ENCODE measurements around the gene MYOZ3. TPM values are rescaled to one million over a fixed set of nuclear protein-coding genes. Genes with fewer than 3 reads are reported as not detected.

Gene MYOZ3
- total and polyA plus RNA-seq, 12 donors: 0.12 to 1.9 (median 0.45) TPM; not detected in 1

DNA sequence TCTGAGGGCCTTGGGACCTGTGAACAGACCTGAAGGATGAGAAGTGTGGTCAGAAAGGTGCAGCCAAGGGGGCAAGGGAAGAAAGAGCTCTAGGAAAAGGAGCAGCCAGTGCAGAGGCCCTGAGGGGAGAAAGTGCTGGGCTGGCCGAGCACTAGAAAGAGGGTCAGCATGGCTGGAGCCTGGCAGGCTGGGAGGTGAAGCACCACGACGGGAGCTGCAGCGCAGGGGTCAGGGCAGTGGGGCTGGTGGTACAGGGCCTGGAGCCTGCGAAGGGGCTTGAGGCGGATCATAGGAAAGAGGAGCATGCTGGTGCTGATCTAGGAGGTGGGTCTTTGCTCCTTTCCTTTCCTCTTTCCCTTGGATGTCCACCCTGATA, 29.7 kb upstream of the MYOZ3 start:
- H3K4me1 ChIP-seq (replicated peaks in 1 of 2): peaks cover 59 to 82% of the 10 kb centered on the region in 2 donors
- no peaks in the 10 kb centered on the region for H3K36me3 ChIP-seq (replicated peaks in 1 of 2)
- H3K27me3 ChIP-seq: no peaks in the 10 kb centered on the region
- peak overlapping the region in 3 of 5 donors; percentile 65 to 97 (median 75) for H3K27ac ChIP-seq
- 81 to 95% (median 86%) methylated on average over 6 of the region's 6 CpGs for WGBS, 4 donors
- no peak for TF ChIP-seq POLR2A (IDR thresholded peaks at IDR 0.05)
- TF ChIP-seq, protein P1, sequence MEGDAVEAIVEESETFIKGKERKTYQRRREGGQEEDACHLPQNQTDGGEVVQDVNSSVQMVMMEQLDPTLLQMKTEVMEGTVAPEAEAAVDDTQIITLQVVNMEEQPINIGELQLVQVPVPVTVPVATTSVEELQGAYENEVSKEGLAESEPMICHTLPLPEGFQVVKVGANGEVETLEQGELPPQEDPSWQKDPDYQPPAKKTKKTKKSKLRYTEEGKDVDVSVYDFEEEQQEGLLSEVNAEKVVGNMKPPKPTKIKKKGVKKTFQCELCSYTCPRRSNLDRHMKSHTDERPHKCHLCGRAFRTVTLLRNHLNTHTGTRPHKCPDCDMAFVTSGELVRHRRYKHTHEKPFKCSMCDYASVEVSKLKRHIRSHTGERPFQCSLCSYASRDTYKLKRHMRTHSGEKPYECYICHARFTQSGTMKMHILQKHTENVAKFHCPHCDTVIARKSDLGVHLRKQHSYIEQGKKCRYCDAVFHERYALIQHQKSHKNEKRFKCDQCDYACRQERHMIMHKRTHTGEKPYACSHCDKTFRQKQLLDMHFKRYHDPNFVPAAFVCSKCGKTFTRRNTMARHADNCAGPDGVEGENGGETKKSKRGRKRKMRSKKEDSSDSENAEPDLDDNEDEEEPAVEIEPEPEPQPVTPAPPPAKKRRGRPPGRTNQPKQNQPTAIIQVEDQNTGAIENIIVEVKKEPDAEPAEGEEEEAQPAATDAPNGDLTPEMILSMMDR (IDR thresholded peaks at IDR 0.05): no peak
- no peak for DNase-seq
- H3K9me3 ChIP-seq (replicated peaks in 1 of 3): no peaks in the 10 kb centered on the region
- intact Hi-C loops (cut with DNase I): no loop called here
- H3K4me3 ChIP-seq: no peak overlapping the region

DNA sequence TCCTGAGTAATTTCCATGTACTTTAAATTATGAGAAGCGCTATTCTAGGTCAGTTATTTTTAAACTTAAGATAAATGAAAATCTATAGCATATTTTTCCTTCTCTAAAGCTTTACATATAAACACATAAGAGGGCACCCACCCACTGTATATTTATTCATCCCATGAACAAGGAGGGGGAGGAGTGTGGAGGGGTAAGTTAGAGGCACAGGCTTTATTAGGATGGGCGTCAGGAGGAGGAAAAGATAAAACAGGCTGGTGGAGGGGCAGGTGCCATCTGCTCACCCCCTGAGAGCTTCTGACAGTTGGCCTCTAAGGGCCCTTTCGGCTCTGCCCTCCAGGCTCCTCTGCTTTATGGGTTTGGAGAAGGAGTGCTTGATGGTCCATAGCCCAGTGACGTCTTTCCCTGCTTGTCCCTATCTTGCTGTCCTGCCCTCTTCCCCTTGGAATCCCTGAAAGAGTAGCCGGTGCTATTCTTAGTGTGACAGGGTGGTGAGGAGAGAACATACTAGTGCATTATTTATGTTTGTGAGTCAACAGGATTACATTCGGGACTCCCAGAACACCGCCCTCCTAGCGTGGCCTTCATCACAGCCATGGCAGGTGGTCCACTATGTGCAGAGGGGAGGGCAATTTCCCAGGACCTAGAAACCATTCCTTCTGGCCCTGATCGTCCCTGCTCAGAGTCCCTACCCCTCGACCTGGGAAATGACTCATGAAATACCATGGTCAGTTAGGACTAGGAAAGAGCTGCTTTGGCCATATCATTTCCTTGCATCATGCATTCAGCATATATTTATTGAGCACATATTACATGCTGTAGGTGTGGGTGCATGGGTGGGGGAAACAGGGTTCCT, 28.5 kb upstream of the MYOZ3 start:
- Histone ChIP-seq H3K9me3 (replicated peaks in 1 of 3) (no peaks in the 10 kb centered on the region), H3K36me3 (replicated peaks in 1 of 2) (no peaks in the 10 kb centered on the region), H3K4me1 (replicated peaks in 1 of 2) (peaks cover 54 to 82% of the 10 kb centered on the region in 2 donors), H3K27ac (peak overlapping the region; percentile 36 to 97 (median 65)), H3K4me3 (no peak overlapping the region), H3K27me3 (no peaks in the 10 kb centered on the region)
- intact Hi-C loops (cut with DNase I): no loop called here
- peak in 5 of 7 donors; percentile 23 to 68 (median 60) for DNase-seq
- TF ChIP-seq, protein P1 (IDR thresholded peaks at IDR 0.05): no peak
- TF ChIP-seq POLR2A (IDR thresholded peaks at IDR 0.05): peak in 1 of 2 donors; percentile 24
- WGBS, 4 donors: 20 to 33% (median 31%) methylated on average over 9 to 10 of the region's 10 CpGs

DNA sequence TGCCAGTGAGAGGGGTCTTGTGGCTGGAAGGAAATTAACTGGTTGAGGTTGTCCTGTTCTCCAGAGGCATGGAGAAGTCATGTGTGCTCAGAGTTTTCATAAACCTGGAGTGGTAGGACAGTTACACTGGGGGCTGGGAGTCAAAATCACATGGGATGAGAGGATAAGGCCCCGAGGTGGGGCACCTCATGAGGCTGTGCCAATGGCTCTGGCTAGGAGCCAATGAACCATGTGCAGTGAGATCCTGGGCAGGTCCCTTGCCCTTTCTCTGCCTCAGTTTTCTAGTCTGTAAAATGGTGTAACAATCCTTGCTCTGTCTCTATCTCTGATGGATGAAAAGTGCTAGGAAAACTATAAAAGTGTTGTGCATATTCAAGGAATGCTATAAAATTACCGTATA, 27.6 kb upstream of the MYOZ3 start:
- intact Hi-C loops (cut with DNase I): no loop called here
- Histone ChIP-seq H3K36me3 (replicated peaks in 1 of 2) (no peaks in the 10 kb centered on the region), H3K4me1 (replicated peaks in 1 of 2) (peaks cover 55 to 85% of the 10 kb centered on the region in 2 donors), H3K4me3 (no peak overlapping the region), H3K27ac (peak overlapping the region in 4 of 5 donors; percentile 61 to 97 (median 70)), H3K27me3 (no peaks in the 10 kb centered on the region), H3K9me3 (replicated peaks in 1 of 3) (no peaks in the 10 kb centered on the region)
- peak in 3 of 7 donors; percentile 18 to 35 (median 31) for DNase-seq
- WGBS, 4 donors: 60 to 67% (median 62%) methylated on average over 2 of the region's 2 CpGs
- TF ChIP-seq, protein P1 (IDR thresholded peaks at IDR 0.05): no peak

DNA sequence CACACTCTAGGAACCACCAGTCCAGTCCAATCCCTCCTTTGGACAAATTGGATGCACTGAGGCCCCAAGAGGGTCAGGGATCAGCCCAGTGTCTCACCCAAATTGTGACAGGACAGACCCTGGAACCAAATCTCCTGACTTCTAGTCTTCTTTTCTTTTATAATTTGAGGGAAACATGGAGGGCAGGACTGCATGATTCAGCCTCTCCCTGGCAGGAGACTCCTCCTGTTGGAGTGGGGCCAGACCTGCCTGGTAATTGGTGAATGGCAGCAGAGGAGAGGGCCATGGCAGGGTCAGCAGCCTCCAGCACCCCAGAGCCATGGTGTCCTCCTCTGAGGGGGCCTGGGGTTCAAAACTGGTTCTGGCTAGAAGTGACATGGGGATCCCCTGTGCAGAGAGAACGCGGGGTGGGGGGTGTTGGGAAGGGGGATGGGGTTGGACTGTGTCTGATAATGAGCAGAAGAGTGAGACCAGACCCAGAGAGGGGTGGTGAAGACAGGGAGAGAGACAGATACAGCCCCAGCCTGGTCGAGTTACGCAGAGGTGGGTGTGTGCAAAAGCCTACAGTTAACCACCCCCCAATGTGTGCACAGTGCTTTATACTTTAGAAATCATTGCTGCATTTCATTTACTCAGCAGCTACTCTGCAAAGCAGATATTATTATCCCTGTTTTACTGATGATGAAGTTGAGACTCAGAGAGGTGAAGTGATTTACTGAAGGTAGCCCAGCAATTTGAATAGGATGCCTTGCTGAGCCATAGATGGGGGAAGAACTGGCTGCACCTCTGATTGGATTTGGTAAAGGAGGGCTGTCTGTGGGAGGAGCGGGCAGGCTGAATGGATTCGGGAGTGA, 24.4 kb upstream of the MYOZ3 start:
- Histone ChIP-seq H3K9me3 (replicated peaks in 1 of 3) (no peaks in the 10 kb centered on the region), H3K27me3 (no peaks in the 10 kb centered on the region), H3K4me3 (no peak overlapping the region), H3K4me1 (replicated peaks in 1 of 2) (peaks cover 63 to 77% of the 10 kb centered on the region in 2 donors), H3K36me3 (replicated peaks in 1 of 2) (no peaks in the 10 kb centered on the region), H3K27ac (peak overlapping the region; percentile 80 to 99 (median 96))
- intact Hi-C loops (cut with DNase I): no loop called here
- TF ChIP-seq, protein P1 (IDR thresholded peaks at IDR 0.05): peak in 1 of 6 experiments; percentile 12
- TF ChIP-seq POLR2A (IDR thresholded peaks at IDR 0.05): no peak
- WGBS, 4 donors: 52 to 62% (median 58%) methylated on average over 6 of the region's 6 CpGs
- DNase-seq: peak; percentile 88 to 95 (median 93)
